Vagina (tissue), 2 donors: ENCODE measurements around the gene DDC.
A peak's percentile ranks its signal among the peaks of the same experiment; 100 is the strongest.

Experiments used
- CTCF ChIP-seq, 3 experiments: fragments of 450-650 bp in 2 of 3; fragments of 200-600 bp in 1 of 3; sonication (generic) in 1 of 3; IDR thresholded peaks; one replicate each; pipeline ENCODE4 v1.5.1; 2017 to 2019; ENCODE audit warnings: antibody characterized with exemption in 3 of 3, mild to moderate bottlenecking in 2 of 3, moderate library complexity in 2 of 3
- POLR2A ChIP-seq, 2 donors: fragments of 450-650 bp; IDR thresholded peaks; one replicate each; pipeline ENCODE4 v1.6.1; 2017; ENCODE audit warnings: antibody characterized with exemption in 2 of 2, mild to moderate bottlenecking in 2 of 2, moderate library complexity in 2 of 2
- POLR2AphosphoS5 ChIP-seq, 2 donors: sonication (generic); formaldehyde crosslinking; IDR thresholded peaks; one replicate each; pipeline ENCODE4 v1.9.0; 2017; ENCODE audit warnings: antibody characterized with exemption in 2 of 2, mild to moderate bottlenecking in 2 of 2, low read depth in 1 of 2; ENCODE audit not compliant: insufficient read depth in 1 of 2

- TF ChIP-seq CTCF (IDR thresholded peaks at IDR 0.05) (no peak), POLR2A (IDR thresholded peaks at IDR 0.05) (no peak), POLR2AphosphoS5 (IDR thresholded peaks at IDR 0.05; ENCODE audit: insufficient read depth in 1 of 2, low read depth in 1 of 2) (peak in 1 of 2 donors; percentile 33)
These were observed 19.7 kb upstream of the DDC start for GRCh38 chr7:50584793-50585408.
